Measurements from ENCODE around the gene ATP6AP1.
A peak's percentile ranks its signal among the peaks of the same experiment; 100 is the strongest.

ATP6AP1 gene

GRCh38 chrX:154429711-154430110 is 1.2 kb downstream of the ATP6AP1 start:
- no peak for TF ChIP-seq CTCF (conservative IDR thresholded peaks at IDR 0.05)
- H3K27ac ChIP-seq, result peak overlapping the region; percentile 76

GRCh38 chrX:154430479-154430878 is 2.0 kb downstream of the ATP6AP1 start:
- no peak for TF ChIP-seq CTCF (conservative IDR thresholded peaks at IDR 0.05)
- H3K27ac ChIP-seq, result peak overlapping the region; percentile 43

DNA sequence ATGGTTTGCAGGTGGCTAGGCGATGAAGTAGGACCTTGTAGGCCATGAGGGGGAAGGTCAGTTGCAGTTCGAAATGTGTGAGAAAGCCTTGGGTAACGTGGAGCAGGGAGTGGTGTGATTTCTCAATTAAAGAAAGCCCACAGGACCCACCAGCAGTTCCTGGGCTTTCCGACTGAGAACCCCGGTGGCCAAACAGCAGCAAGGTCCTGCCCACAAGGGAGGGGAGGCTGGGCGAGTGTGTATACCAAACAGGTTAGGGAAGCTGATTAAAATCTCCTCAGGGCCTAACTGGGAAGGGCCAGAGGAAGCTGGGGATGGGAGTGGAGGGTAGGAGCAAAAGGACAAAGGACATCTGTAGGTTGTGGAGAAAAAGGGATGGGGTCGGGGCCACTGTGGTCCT is 2.4 kb downstream of the ATP6AP1 start:
- peak overlapping the region; percentile 43 for H3K27ac ChIP-seq
- no peak for TF ChIP-seq CTCF (conservative IDR thresholded peaks at IDR 0.05)

DNA sequence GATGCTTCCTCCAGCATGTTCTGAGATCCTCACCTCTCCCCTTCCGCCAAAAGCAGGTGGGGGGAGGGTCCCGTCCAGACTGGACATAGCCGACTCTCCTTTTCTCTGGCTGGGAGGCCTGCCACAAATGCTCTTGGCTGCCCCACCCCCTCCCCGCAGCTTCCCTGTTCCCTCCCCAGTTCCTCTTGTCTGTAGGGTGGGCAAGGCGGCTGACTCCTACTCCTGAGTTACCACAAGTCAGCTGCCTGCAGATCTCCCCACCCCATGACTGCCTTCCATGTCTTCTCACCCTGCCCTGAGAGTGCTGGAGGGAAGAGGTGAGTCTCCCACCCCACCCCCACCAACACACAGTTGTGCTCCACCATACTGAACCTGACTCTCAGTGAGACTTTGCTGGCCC is 2.9 kb downstream of the ATP6AP1 start:
- no peak for TF ChIP-seq CTCF (conservative IDR thresholded peaks at IDR 0.05)
- H3K27ac ChIP-seq, result peak overlapping the region; percentile 43

- H3K27ac ChIP-seq, result peak overlapping the region; percentile 43; the same call in 1 of the 2 replicates
- TF ChIP-seq CTCF (conservative IDR thresholded peaks at IDR 0.05), result no peak
Observed at GRCh38 chrX:154432210-154432609, 3.7 kb downstream of the ATP6AP1 start.

DNA sequence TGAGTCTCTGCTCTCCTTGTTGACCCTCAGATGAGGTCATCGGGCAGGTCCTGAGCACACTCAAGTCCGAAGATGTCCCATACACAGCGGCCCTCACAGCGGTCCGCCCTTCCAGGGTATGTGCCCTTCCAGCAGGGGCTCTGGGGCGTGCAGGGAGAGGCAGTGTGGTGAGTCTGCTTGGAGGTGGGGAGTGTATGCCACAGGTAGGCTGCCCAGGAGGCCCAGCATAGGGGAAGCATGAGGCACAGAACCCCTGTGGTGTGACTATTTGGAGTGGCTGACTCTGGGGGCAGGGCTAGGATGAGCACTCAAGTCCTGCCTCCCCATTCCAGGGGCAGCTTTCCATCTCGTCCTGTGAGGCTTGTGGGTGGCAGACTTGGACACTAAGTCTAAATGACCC is 5.1 kb downstream of the ATP6AP1 start:
- no peak overlapping the region for H3K27ac ChIP-seq

GRCh38 chrX:154434394-154435168 is 6.1 kb downstream of the ATP6AP1 start:
- no peak overlapping the region for H3K27ac ChIP-seq
- TF ChIP-seq CTCF (conservative IDR thresholded peaks at IDR 0.05), result no peak

More for the DNA sequence above, 5.1 kb downstream of the ATP6AP1 start:
- TF ChIP-seq CTCF (conservative IDR thresholded peaks at IDR 0.05), result no peak
